NCI-H1048 (cell line): ENCODE results near the gene RPS6KA5.
"Not testable (repeated sequence)": the region's sequence is repeated elsewhere in the genome, so short reads cannot be mapped to it uniquely, and the experiment has no call there.

ENCODE experiments used
- DNase-seq: peaks from one replicate; lab custom pipeline; 2025; lab: John Stamatoyannopoulos, UW

The RPS6KA5 gene

GRCh38 chr14:90985601-90986242 lies 74.7 kb downstream of the RPS6KA5 start:
- no peak for DNase-seq

- no peak for DNase-seq
Observed at GRCh38 chr14:90983560-90983959, 76.9 kb downstream of the RPS6KA5 start.

GRCh38 chr14:90981636-90982035 lies 78.8 kb downstream of the RPS6KA5 start:
- no peak for DNase-seq

GRCh38 chr14:90980636-90981035 lies 79.8 kb downstream of the RPS6KA5 start:
- DNase-seq = not testable (repeated sequence)

- DNase-seq = no peak
Observed at GRCh38 chr14:90979515-90979914, 80.9 kb downstream of the RPS6KA5 start.

GRCh38 chr14:90976101-90976500 lies 84.3 kb downstream of the RPS6KA5 start:
- DNase-seq = no peak

GRCh38 chr14:90971687-90972086 lies 88.8 kb downstream of the RPS6KA5 start:
- DNase-seq = no peak

GRCh38 chr14:90970167-90970600 lies 90.3 kb downstream of the RPS6KA5 start:
- no peak for DNase-seq

- no peak for DNase-seq
Observed at GRCh38 chr14:90969531-90970166, 90.8 kb downstream of the RPS6KA5 start.

- DNase-seq = no peak
Observed at GRCh38 chr14:90968025-90968424, 92.4 kb downstream of the RPS6KA5 start.

- DNase-seq = no peak
Observed at GRCh38 chr14:90966493-90966892, 93.9 kb downstream of the RPS6KA5 start.

- no peak for DNase-seq
Observed at GRCh38 chr14:90965765-90966164, 94.7 kb downstream of the RPS6KA5 start.

GRCh38 chr14:90963343-90963742 lies 97.1 kb downstream of the RPS6KA5 start:
- DNase-seq = no peak

GRCh38 chr14:90962505-90963109 lies 97.8 kb downstream of the RPS6KA5 start:
- DNase-seq = peak; percentile 5

- DNase-seq = no peak
Observed at GRCh38 chr14:90960818-90961217, 99.6 kb downstream of the RPS6KA5 start.

GRCh38 chr14:90959344-90959743 lies 101.1 kb downstream of the RPS6KA5 start:
- DNase-seq = no peak

- DNase-seq = no peak
Observed at GRCh38 chr14:90956273-90956672, 104.2 kb downstream of the RPS6KA5 start.

- DNase-seq = not testable (repeated sequence)
Observed at GRCh38 chr14:90953643-90954042, 106.8 kb downstream of the RPS6KA5 start.

- no peak for DNase-seq
Observed at GRCh38 chr14:90943367-90943766, 117.1 kb downstream of the RPS6KA5 start.

GRCh38 chr14:90942511-90942910 lies 117.9 kb downstream of the RPS6KA5 start:
- DNase-seq = no peak

GRCh38 chr14:90941706-90942105 lies 118.7 kb downstream of the RPS6KA5 start:
- no peak for DNase-seq

GRCh38 chr14:90940318-90940962 lies 120.0 kb downstream of the RPS6KA5 start:
- no peak for DNase-seq

GRCh38 chr14:90939252-90939795 lies 121.1 kb downstream of the RPS6KA5 start:
- DNase-seq = not testable (repeated sequence)
